ENCODE results near the gene ATP13A4.

DNA sequence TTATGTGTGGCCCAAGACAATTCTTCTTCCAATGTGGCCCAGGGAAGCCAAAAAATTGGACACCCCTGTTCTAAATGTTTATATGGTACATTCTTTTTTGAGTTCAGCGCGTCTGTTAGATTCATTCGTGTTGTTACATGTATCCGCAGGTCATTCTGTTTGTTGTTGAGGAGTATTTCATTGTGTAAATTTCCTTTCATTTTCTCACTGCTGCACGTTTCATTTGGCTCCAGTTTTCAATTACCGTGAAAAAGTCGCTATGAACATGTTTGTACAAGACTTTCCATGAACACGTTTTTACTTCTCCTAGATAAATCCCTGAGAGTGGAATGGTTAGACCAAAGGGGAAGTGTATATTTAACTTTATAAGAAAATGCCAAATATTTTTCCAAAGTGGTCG, 30.8 kb upstream of the ATP13A4 start:
- TF ChIP-seq MXI1 (IDR thresholded peaks at IDR 0.05; ENCODE audit: borderline replicate concordance, low read depth, low read length) = no peak
- TF ChIP-seq POLR2A (IDR thresholded peaks at IDR 0.05; ENCODE audit: low read depth, low read length) = no peak
- no peak for TF ChIP-seq CTCF (conservative IDR thresholded peaks at IDR 0.05; ENCODE audit: low read depth, low read length)
- TF ChIP-seq ELK1 (IDR thresholded peaks at IDR 0.05; ENCODE audit: borderline replicate concordance, low read depth, low read length) = no peak
- TF ChIP-seq RCOR1 (IDR thresholded peaks at IDR 0.05; ENCODE audit: insufficient replicate concordance, low read length) = no peak
- TF ChIP-seq NFE2L2 (IDR thresholded peaks at IDR 0.05; ENCODE audit: low read depth, low read length) = no peak
- TF ChIP-seq RAD21 (IDR thresholded peaks at IDR 0.05; ENCODE audit: low read length) = no peak
- TF ChIP-seq RFX5 (IDR thresholded peaks at IDR 0.05; ENCODE audit: low read depth, low read length) = no peak
- no peak for TF ChIP-seq SMC3 (IDR thresholded peaks at IDR 0.05; ENCODE audit: low read depth, low read length)
- no peak for TF ChIP-seq USF2 (IDR thresholded peaks at IDR 0.05; ENCODE audit: low read depth, low read length)
- no peak for TF ChIP-seq MAFK (IDR thresholded peaks at IDR 0.05; ENCODE audit: low read depth, low read length)
- TF ChIP-seq CHD1 (IDR thresholded peaks at IDR 0.05; ENCODE audit: low read depth, low read length) = no peak
- TF ChIP-seq MAZ (IDR thresholded peaks at IDR 0.05; ENCODE audit: borderline replicate concordance, low read depth, low read length) = no peak
- no peak for TF ChIP-seq BHLHE40 (IDR thresholded peaks at IDR 0.05; ENCODE audit: low read depth, low read length)

All from IMR-90 (cell line).